Fibroblast of villous mesenchyme (primary cell): ENCODE results near the gene PPIAL4G. TPM values are rescaled to one million over a fixed set of nuclear protein-coding genes. Genes with fewer than 3 reads are reported as not detected.
"Not testable (repeated sequence)": the region's sequence is repeated elsewhere in the genome, so short reads cannot be mapped to it uniquely, and the experiment has no call there.

ENCODE experiments used
- DNase-seq: peaks from one replicate; pipeline ENCODE4 v3.0.0-alpha.2; 2010; ENCODE audit warnings: low read depth
- H3K4me3 ChIP-seq: 2 replicates; pipeline ENCODE4 v1.5.1; 2011; ENCODE audit warnings: low read depth, mild to moderate bottlenecking, low read length
- total RNA-seq: library from RNA; depleted of rRNA; stranded (reverse); fragments of >200 nt; gene quantifications from 2 replicates; pipeline ENCODE4 v1.2.3, GENCODE V29; 2012

The PPIAL4G gene
- not detected in 2 replicates for total RNA-seq

- not testable (repeated sequence) for H3K4me3 ChIP-seq, DNase-seq
Measured at GRCh38 chr1:148483029-148483428, at the start of gene PPIAL4G. TSS of gene PPIAL4G (minus strand) at chr1:148483302. CDS start at chr1:148483252, 50 bp downstream.

GRCh38 chr1:148532158-148532557, 49.1 kb upstream of the PPIAL4G start:
- H3K4me3 ChIP-seq, DNase-seq: not testable (repeated sequence)

- H3K4me3 ChIP-seq, result peak overlapping the region; percentile 25
- DNase-seq, result peak; percentile 41
Measured at GRCh38 chr1:148529101-148529567, 46.0 kb upstream of the PPIAL4G start.

- not testable (repeated sequence) for DNase-seq, H3K4me3 ChIP-seq
Measured at GRCh38 chr1:148528591-148528990, 45.5 kb upstream of the PPIAL4G start.

- DNase-seq, H3K4me3 ChIP-seq: not testable (repeated sequence)
Measured at GRCh38 chr1:148526587-148526986, 43.5 kb upstream of the PPIAL4G start.

GRCh38 chr1:148523205-148524144, 40.4 kb upstream of the PPIAL4G start:
- not testable (repeated sequence) for DNase-seq

GRCh38 chr1:148522561-148523204, 39.6 kb upstream of the PPIAL4G start:
- DNase-seq, result peak; percentile 99
- H3K4me3 ChIP-seq, result peak overlapping the region; percentile 50

More at GRCh38 chr1:148523205-148524144, 40.4 kb upstream of the PPIAL4G start:
- H3K4me3 ChIP-seq, result peak overlapping the region; percentile 50

GRCh38 chr1:148522072-148522471, 39.0 kb upstream of the PPIAL4G start:
- peak overlapping the region; percentile 50 for H3K4me3 ChIP-seq
- peak; percentile 90 for DNase-seq

- H3K4me3 ChIP-seq, DNase-seq: not testable (repeated sequence)
Measured at GRCh38 chr1:148514310-148514709, 31.2 kb upstream of the PPIAL4G start.

GRCh38 chr1:148512571-148513184, 29.6 kb upstream of the PPIAL4G start:
- DNase-seq, result peak; percentile 20
- H3K4me3 ChIP-seq, result not testable (repeated sequence)

GRCh38 chr1:148493933-148494332, 10.8 kb upstream of the PPIAL4G start:
- DNase-seq, H3K4me3 ChIP-seq: not testable (repeated sequence)

- H3K4me3 ChIP-seq, DNase-seq: not testable (repeated sequence)
Measured at GRCh38 chr1:148481134-148481533, 2.0 kb downstream of the PPIAL4G start.

- H3K4me3 ChIP-seq, result peak overlapping the region; percentile 69
- not testable (repeated sequence) for DNase-seq
Measured at GRCh38 chr1:148459694-148460093, 23.4 kb downstream of the PPIAL4G start.

- DNase-seq, result peak; percentile 14
- H3K4me3 ChIP-seq, result peak overlapping the region; percentile 69
Measured at GRCh38 chr1:148458901-148459581, 24.1 kb downstream of the PPIAL4G start.

- peak overlapping the region; percentile 46 for H3K4me3 ChIP-seq
- DNase-seq, result not testable (repeated sequence)
Measured at GRCh38 chr1:148458398-148458797, 24.7 kb downstream of the PPIAL4G start.

GRCh38 chr1:148452845-148453244, 30.3 kb downstream of the PPIAL4G start:
- DNase-seq, result peak; percentile 38
- not testable (repeated sequence) for H3K4me3 ChIP-seq

- H3K4me3 ChIP-seq, DNase-seq: not testable (repeated sequence)
Measured at GRCh38 chr1:148439654-148440325, 43.3 kb downstream of the PPIAL4G start.
